ENCODE results near the gene FMN2.
A peak's percentile ranks its signal among the peaks of the same experiment; 100 is the strongest.
"Not testable (repeated sequence)": the region's sequence is repeated elsewhere in the genome, so short reads cannot be mapped to it uniquely, and the experiment has no call there.

Gene FMN2

GRCh38 chr1:240395336-240395735 is 303.7 kb downstream of the FMN2 start:
- no peaks in the 10 kb centered on the region for H3K4me1 Mint-ChIP-seq
- no peaks in the 10 kb centered on the region for H3K36me3 Mint-ChIP-seq
- DNase-seq (ENCODE audit: low spot score in 2 of 2) = no peak
- no peak for ATAC-seq
- H3K9me3 Mint-ChIP-seq = peaks cover 5% of the 10 kb centered on the region
- H3K4me3 Mint-ChIP-seq = no peak overlapping the region
- H3K27ac Mint-ChIP-seq = no peak overlapping the region

- Mint-ChIP-seq H3K4me1 (no peaks in the 10 kb centered on the region), H3K27ac (no peak overlapping the region), H3K9me3 (no peaks in the 10 kb centered on the region), H3K4me3 (no peak overlapping the region), H3K36me3 (no peaks in the 10 kb centered on the region)
- no peak for DNase-seq (ENCODE audit: low spot score in 2 of 2)
- ATAC-seq = peak; percentile 37
These were observed 307.7 kb downstream of the FMN2 start for GRCh38 chr1:240399381-240399780.

GRCh38 chr1:240401731-240402130 is 310.0 kb downstream of the FMN2 start:
- no peaks in the 10 kb centered on the region for H3K4me1 Mint-ChIP-seq
- no peak overlapping the region for H3K27ac Mint-ChIP-seq
- DNase-seq (ENCODE audit: low spot score in 2 of 2) (no peak), ATAC-seq (no peak)
- no peaks in the 10 kb centered on the region for H3K36me3 Mint-ChIP-seq
- no peak overlapping the region for H3K4me3 Mint-ChIP-seq
- H3K9me3 Mint-ChIP-seq = peaks cover 3% of the 10 kb centered on the region

- Mint-ChIP-seq H3K4me3 (no peak overlapping the region), H3K27ac (no peak overlapping the region), H3K4me1 (no peaks in the 10 kb centered on the region), H3K36me3 (no peaks in the 10 kb centered on the region), H3K9me3 (peaks cover 3% of the 10 kb centered on the region)
- DNase-seq (ENCODE audit: low spot score in 2 of 2) = no peak
- no peak for ATAC-seq
These were observed 310.6 kb downstream of the FMN2 start for GRCh38 chr1:240402326-240402725.

GRCh38 chr1:240404286-240404685 is 312.6 kb downstream of the FMN2 start:
- Mint-ChIP-seq H3K4me1 (no peaks in the 10 kb centered on the region), H3K4me3 (no peak overlapping the region), H3K9me3 (peaks cover 3% of the 10 kb centered on the region), H3K27ac (no peak overlapping the region), H3K36me3 (no peaks in the 10 kb centered on the region)
- ATAC-seq (no peak), DNase-seq (ENCODE audit: low spot score in 2 of 2) (no peak)

- H3K36me3 Mint-ChIP-seq = no peaks in the 10 kb centered on the region
- H3K9me3 Mint-ChIP-seq = peaks cover 3% of the 10 kb centered on the region
- DNase-seq (ENCODE audit: low spot score in 2 of 2) (no peak), ATAC-seq (no peak)
- no peak overlapping the region for H3K27ac Mint-ChIP-seq
- H3K4me1 Mint-ChIP-seq = no peaks in the 10 kb centered on the region
- no peak overlapping the region for H3K4me3 Mint-ChIP-seq
These were observed 314.1 kb downstream of the FMN2 start for GRCh38 chr1:240405751-240406150.

GRCh38 chr1:240407407-240407806 is 315.7 kb downstream of the FMN2 start:
- H3K9me3 Mint-ChIP-seq = peaks cover 6% of the 10 kb centered on the region
- ATAC-seq (no peak), DNase-seq (ENCODE audit: low spot score in 2 of 2) (no peak)
- H3K4me1 Mint-ChIP-seq = no peaks in the 10 kb centered on the region
- no peak overlapping the region for H3K4me3 Mint-ChIP-seq
- H3K36me3 Mint-ChIP-seq = no peaks in the 10 kb centered on the region
- H3K27ac Mint-ChIP-seq = no peak overlapping the region

GRCh38 chr1:240409615-240410014 is 317.9 kb downstream of the FMN2 start:
- ATAC-seq (no peak), DNase-seq (ENCODE audit: low spot score in 2 of 2) (no peak)

GRCh38 chr1:240413732-240414131 is 322.0 kb downstream of the FMN2 start:
- no peak for ATAC-seq
- H3K4me3 Mint-ChIP-seq = no peak overlapping the region
- H3K36me3 Mint-ChIP-seq = no peaks in the 10 kb centered on the region
- H3K27ac Mint-ChIP-seq = no peak overlapping the region
- H3K4me1 Mint-ChIP-seq = no peaks in the 10 kb centered on the region
- H3K9me3 Mint-ChIP-seq = peaks cover 6% of the 10 kb centered on the region
- DNase-seq (ENCODE audit: low spot score in 2 of 2) = no peak

More at GRCh38 chr1:240409615-240410014, 317.9 kb downstream of the FMN2 start:
- no peaks in the 10 kb centered on the region for H3K36me3 Mint-ChIP-seq
- no peak overlapping the region for H3K4me3 Mint-ChIP-seq
- no peaks in the 10 kb centered on the region for H3K4me1 Mint-ChIP-seq
- H3K27ac Mint-ChIP-seq = no peak overlapping the region
- H3K9me3 Mint-ChIP-seq = peaks cover 6% of the 10 kb centered on the region

- H3K4me3 Mint-ChIP-seq = no peak overlapping the region
- no peaks in the 10 kb centered on the region for H3K4me1 Mint-ChIP-seq
- DNase-seq (ENCODE audit: low spot score in 2 of 2) = no peak
- no peak overlapping the region for H3K27ac Mint-ChIP-seq
- peaks cover 6% of the 10 kb centered on the region for H3K9me3 Mint-ChIP-seq
- no peaks in the 10 kb centered on the region for H3K36me3 Mint-ChIP-seq
- no peak for ATAC-seq
These were observed 322.6 kb downstream of the FMN2 start for GRCh38 chr1:240414237-240414636.

- not testable (repeated sequence) for ATAC-seq; H3K36me3 Mint-ChIP-seq; H3K9me3 Mint-ChIP-seq; H3K27ac Mint-ChIP-seq; DNase-seq (ENCODE audit: low spot score in 2 of 2); H3K4me3 Mint-ChIP-seq; H3K4me1 Mint-ChIP-seq
These were observed 323.3 kb downstream of the FMN2 start for GRCh38 chr1:240415011-240415410.

- H3K27ac Mint-ChIP-seq = no peak overlapping the region
- no peak overlapping the region for H3K4me3 Mint-ChIP-seq
- no peak for ATAC-seq
- no peak for DNase-seq (ENCODE audit: low spot score in 2 of 2)
- H3K4me1 Mint-ChIP-seq = no peaks in the 10 kb centered on the region
- no peaks in the 10 kb centered on the region for H3K36me3 Mint-ChIP-seq
- H3K9me3 Mint-ChIP-seq = peaks cover 9% of the 10 kb centered on the region
These were observed 323.8 kb downstream of the FMN2 start for GRCh38 chr1:240415532-240415931.

GRCh38 chr1:240417317-240417716 is 325.6 kb downstream of the FMN2 start:
- Mint-ChIP-seq H3K27ac (no peak overlapping the region), H3K36me3 (no peaks in the 10 kb centered on the region), H3K4me3 (no peak overlapping the region), H3K4me1 (no peaks in the 10 kb centered on the region), H3K9me3 (peaks cover 6% of the 10 kb centered on the region)
- DNase-seq (ENCODE audit: low spot score in 2 of 2) (no peak), ATAC-seq (no peak)

GRCh38 chr1:240420766-240421165 is 329.1 kb downstream of the FMN2 start:
- no peak for ATAC-seq

GRCh38 chr1:240423246-240423924 is 331.7 kb downstream of the FMN2 start:
- Mint-ChIP-seq H3K4me3 (no peak overlapping the region), H3K27ac (no peak overlapping the region), H3K36me3 (no peaks in the 10 kb centered on the region), H3K4me1 (no peaks in the 10 kb centered on the region), H3K9me3 (peaks cover 3% of the 10 kb centered on the region)
- ATAC-seq (no peak), DNase-seq (ENCODE audit: low spot score in 2 of 2) (no peak)

More at GRCh38 chr1:240420766-240421165, 329.1 kb downstream of the FMN2 start:
- Mint-ChIP-seq H3K27ac (no peak overlapping the region), H3K4me1 (no peaks in the 10 kb centered on the region), H3K9me3 (peaks cover 6% of the 10 kb centered on the region), H3K36me3 (no peaks in the 10 kb centered on the region), H3K4me3 (no peak overlapping the region)
- DNase-seq (ENCODE audit: low spot score in 2 of 2) = no peak

GRCh38 chr1:240424740-240425464 is 333.2 kb downstream of the FMN2 start:
- Mint-ChIP-seq H3K9me3 (peaks cover 5% of the 10 kb centered on the region), H3K27ac (no peak overlapping the region), H3K4me3 (no peak overlapping the region)

More at GRCh38 chr1:240424740-240425464, 333.2 kb downstream of the FMN2 start:
- no peak for ATAC-seq
- Mint-ChIP-seq H3K4me1 (no peaks in the 10 kb centered on the region), H3K36me3 (no peaks in the 10 kb centered on the region)
- no peak for DNase-seq (ENCODE audit: low spot score in 2 of 2)

All from stimulated activated effector memory CD8-positive, alpha-beta T cell treated with anti-CD3 and anti-CD28 coated beads, Interleukin-12 subunit alpha, Interleukin-12 subunit beta, amount 100 ng/mL, for 72 hours (primary cell).